Loucy (cell line): ENCODE results near the gene PRRC2C.

ENCODE experiments used
- CTCF ChIP-seq: fragments of 200-600 bp; sonication (generic); conservative IDR thresholded peaks from 2 replicates; pipeline ENCODE4 v1.5.1; 2014; ENCODE audit warnings: mild to moderate bottlenecking, antibody characterized with exemption, low read length
- EZH2phosphoT487 ChIP-seq: fragments of 200-600 bp; IDR thresholded peaks from 2 replicates; pipeline ENCODE4 v1.6.1; 2018; ENCODE audit warnings: antibody characterized with exemption, mild to moderate bottlenecking, moderate library complexity, borderline replicate concordance

GRCh38 chr1:171484760-171485374 lies 463 bp upstream of the PRRC2C start:
- TF ChIP-seq CTCF = peak; percentile 86; the same call in 1 of the 2 replicates
- TF ChIP-seq EZH2phosphoT487 = no peak
